ENCODE measurements around the gene CACNG7. TPM values are rescaled to one million over a fixed set of nuclear protein-coding genes. Genes with fewer than 3 reads are reported as not detected.

CACNG7 gene
- polyA plus RNA-seq, 1 donor from 2014 or later: 27.8 TPM

DNA sequence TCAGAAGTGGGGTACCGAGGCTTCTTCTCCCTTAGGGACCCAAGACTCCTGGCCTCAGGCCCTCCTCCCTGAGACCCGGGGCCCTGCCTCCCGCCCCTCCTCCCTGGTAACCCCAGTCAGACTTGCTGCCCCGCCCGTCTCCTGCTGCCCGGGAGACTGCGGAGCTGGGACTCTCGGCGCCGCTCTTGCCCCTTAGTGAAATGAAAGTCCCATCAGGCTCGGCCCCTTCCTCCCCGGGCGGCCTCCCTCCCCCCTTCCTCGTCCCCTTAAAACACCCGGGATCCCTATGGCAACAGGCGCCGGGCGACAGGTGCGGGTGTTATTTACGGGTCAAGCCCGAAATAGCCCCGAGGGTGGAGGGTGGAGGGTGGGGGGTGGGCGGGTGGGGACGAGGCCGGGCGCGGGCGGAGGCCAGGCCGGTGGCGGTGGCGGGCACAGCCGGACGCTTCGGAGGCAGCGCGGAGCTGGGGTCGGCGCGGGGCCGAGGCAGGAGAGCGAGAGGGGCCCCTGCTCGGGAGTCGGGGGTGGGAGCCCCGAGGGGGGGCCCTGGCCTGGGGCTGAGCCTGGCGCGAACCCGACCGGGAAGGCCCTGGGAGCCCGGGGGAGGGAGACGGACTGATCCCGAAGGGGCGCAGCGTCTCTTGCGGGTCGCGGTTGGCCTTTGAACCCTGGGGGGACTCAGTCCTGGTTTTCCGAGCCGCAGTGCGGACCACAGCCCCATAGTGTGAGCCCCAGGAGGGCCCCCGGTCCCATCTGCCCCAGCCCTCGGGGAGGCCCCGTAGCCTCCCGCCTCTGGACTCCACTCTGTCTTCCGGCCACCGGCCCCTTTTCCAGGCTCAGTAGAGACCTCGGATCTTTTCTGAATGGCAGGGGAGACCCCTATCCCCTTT, 82.4 kb downstream of the CACNG7 start, which contains the start of gene CACNG6:
TSS of gene CACNG6 (plus strand) at position 414 of the 890 bp plus-strand sequence. CDS start 1,241 bp downstream, outside the sequence.
- TF ChIP-seq REST (IDR thresholded peaks at IDR 0.05; ENCODE audit: borderline replicate concordance) (no peak), TAF1 (IDR thresholded peaks at IDR 0.05; ENCODE audit: low read depth) (no peak), MXI1 (conservative IDR thresholded peaks at IDR 0.05; ENCODE audit: poor library complexity, severe bottlenecking) (no peak), POLR2AphosphoS5 (IDR thresholded peaks at IDR 0.05) (no peak), SMC3 (conservative IDR thresholded peaks at IDR 0.05; ENCODE audit: poor library complexity) (no peak), RAD21 (conservative IDR thresholded peaks at IDR 0.05) (no peak), EZH2 (IDR thresholded peaks at IDR 0.05; ENCODE audit: borderline replicate concordance, insufficient read depth, low read length, poor library complexity, severe bottlenecking) (no peak), EP300 (conservative IDR thresholded peaks at IDR 0.05; ENCODE audit: poor library complexity, severe bottlenecking) (no peak)
- TF ChIP-seq, protein P1, sequence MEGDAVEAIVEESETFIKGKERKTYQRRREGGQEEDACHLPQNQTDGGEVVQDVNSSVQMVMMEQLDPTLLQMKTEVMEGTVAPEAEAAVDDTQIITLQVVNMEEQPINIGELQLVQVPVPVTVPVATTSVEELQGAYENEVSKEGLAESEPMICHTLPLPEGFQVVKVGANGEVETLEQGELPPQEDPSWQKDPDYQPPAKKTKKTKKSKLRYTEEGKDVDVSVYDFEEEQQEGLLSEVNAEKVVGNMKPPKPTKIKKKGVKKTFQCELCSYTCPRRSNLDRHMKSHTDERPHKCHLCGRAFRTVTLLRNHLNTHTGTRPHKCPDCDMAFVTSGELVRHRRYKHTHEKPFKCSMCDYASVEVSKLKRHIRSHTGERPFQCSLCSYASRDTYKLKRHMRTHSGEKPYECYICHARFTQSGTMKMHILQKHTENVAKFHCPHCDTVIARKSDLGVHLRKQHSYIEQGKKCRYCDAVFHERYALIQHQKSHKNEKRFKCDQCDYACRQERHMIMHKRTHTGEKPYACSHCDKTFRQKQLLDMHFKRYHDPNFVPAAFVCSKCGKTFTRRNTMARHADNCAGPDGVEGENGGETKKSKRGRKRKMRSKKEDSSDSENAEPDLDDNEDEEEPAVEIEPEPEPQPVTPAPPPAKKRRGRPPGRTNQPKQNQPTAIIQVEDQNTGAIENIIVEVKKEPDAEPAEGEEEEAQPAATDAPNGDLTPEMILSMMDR (IDR thresholded peaks at IDR 0.05; ENCODE audit: poor library complexity, severe bottlenecking): no peak
- no peak within 1 kb of the TSS for H3K9ac ChIP-seq (ENCODE audit: low read length)
- no peaks in the 10 kb centered on the region for H3F3A ChIP-seq (ENCODE audit: insufficient read depth, low read length, poor library complexity, severe bottlenecking)
- no peaks in the 10 kb centered on the region for H3K27me3 ChIP-seq (ENCODE audit: insufficient read depth, low read depth, low read length)
- H3K9me2 ChIP-seq (ENCODE audit: insufficient read depth, low read length): no peaks in the 10 kb centered on the region
- H3K9me3 ChIP-seq (ENCODE audit: low read length): no peaks in the 10 kb centered on the region
- H4K20me1 ChIP-seq (ENCODE audit: insufficient read depth): no peaks in the 10 kb centered on the region
- H3K36me3 ChIP-seq (ENCODE audit: insufficient read depth, low read length): no peaks in the 10 kb centered on the region
- no peak within 1 kb of the TSS for H3K4me2 ChIP-seq (ENCODE audit: low read length)
- H3K79me2 ChIP-seq (replicated peaks; ENCODE audit: insufficient read depth, low read length): no peaks in the 10 kb centered on the region
- H3K4me3 ChIP-seq (ENCODE audit: low read length): no peak within 1 kb of the TSS
- H2AFZ ChIP-seq (ENCODE audit: low read depth, low read length): no peak within 1 kb of the TSS
- H3K27ac ChIP-seq (ENCODE audit: low read length): no peak within 1 kb of the TSS

- Histone ChIP-seq H2AFZ (ENCODE audit: low read depth, low read length) (no peak overlapping the region), H3K4me2 (ENCODE audit: low read length) (no peak overlapping the region), H3F3A (ENCODE audit: insufficient read depth, low read length, poor library complexity, severe bottlenecking) (no peaks in the 10 kb centered on the region), H3K9ac (ENCODE audit: low read length) (no peak overlapping the region), H3K9me2 (ENCODE audit: insufficient read depth, low read length) (no peaks in the 10 kb centered on the region), H3K27ac (ENCODE audit: low read length) (no peak overlapping the region), H3K36me3 (ENCODE audit: insufficient read depth, low read length) (no peaks in the 10 kb centered on the region), H3K27me3 (ENCODE audit: insufficient read depth, low read depth, low read length) (no peaks in the 10 kb centered on the region), H3K4me3 (ENCODE audit: low read length) (no peak overlapping the region), H3K79me2 (replicated peaks; ENCODE audit: insufficient read depth, low read length) (no peaks in the 10 kb centered on the region), H4K20me1 (ENCODE audit: insufficient read depth) (no peaks in the 10 kb centered on the region), H3K9me3 (ENCODE audit: low read length) (no peaks in the 10 kb centered on the region)
- TF ChIP-seq EZH2 (IDR thresholded peaks at IDR 0.05; ENCODE audit: borderline replicate concordance, insufficient read depth, low read length, poor library complexity, severe bottlenecking) (no peak), TAF1 (IDR thresholded peaks at IDR 0.05; ENCODE audit: low read depth) (no peak), SMC3 (conservative IDR thresholded peaks at IDR 0.05; ENCODE audit: poor library complexity) (no peak), RAD21 (conservative IDR thresholded peaks at IDR 0.05) (no peak), POLR2AphosphoS5 (IDR thresholded peaks at IDR 0.05) (no peak), EP300 (conservative IDR thresholded peaks at IDR 0.05; ENCODE audit: poor library complexity, severe bottlenecking) (no peak), MXI1 (conservative IDR thresholded peaks at IDR 0.05; ENCODE audit: poor library complexity, severe bottlenecking) (no peak), REST (IDR thresholded peaks at IDR 0.05; ENCODE audit: borderline replicate concordance) (no peak)
- TF ChIP-seq, protein P1 (IDR thresholded peaks at IDR 0.05; ENCODE audit: poor library complexity, severe bottlenecking): no peak
These were observed 83.1 kb downstream of the CACNG7 start for GRCh38 chr19:53992211-53992610.
